ENCODE measurements around the gene PCDHGA11.

- TF ChIP-seq POLR2A (IDR thresholded peaks at IDR 0.05) (no peak), POLR2AphosphoS5 (IDR thresholded peaks at IDR 0.05; ENCODE audit: insufficient read depth in 1 of 2, low read depth in 1 of 2) (no peak)
- TF ChIP-seq, protein P1, sequence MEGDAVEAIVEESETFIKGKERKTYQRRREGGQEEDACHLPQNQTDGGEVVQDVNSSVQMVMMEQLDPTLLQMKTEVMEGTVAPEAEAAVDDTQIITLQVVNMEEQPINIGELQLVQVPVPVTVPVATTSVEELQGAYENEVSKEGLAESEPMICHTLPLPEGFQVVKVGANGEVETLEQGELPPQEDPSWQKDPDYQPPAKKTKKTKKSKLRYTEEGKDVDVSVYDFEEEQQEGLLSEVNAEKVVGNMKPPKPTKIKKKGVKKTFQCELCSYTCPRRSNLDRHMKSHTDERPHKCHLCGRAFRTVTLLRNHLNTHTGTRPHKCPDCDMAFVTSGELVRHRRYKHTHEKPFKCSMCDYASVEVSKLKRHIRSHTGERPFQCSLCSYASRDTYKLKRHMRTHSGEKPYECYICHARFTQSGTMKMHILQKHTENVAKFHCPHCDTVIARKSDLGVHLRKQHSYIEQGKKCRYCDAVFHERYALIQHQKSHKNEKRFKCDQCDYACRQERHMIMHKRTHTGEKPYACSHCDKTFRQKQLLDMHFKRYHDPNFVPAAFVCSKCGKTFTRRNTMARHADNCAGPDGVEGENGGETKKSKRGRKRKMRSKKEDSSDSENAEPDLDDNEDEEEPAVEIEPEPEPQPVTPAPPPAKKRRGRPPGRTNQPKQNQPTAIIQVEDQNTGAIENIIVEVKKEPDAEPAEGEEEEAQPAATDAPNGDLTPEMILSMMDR (IDR thresholded peaks at IDR 0.05): no peak
Measured at GRCh38 chr5:141399555-141400258, 21.1 kb upstream of the PCDHGA11 start.
